Activated CD4-positive, alpha-beta T cell treated with anti-CD3 and anti-CD28 coated beads, Interleukin-2, amount 50 U/mL, for 24 hours (primary cell): ENCODE data around the gene LRRC58.

ENCODE experiments used
- DNase-seq, 2 donors: peaks; one replicate each; pipeline ENCODE4 v3.0.0-alpha.2; 2020; ENCODE audit warnings: low read depth in 1 of 2, low spot score in 1 of 2

The LRRC58 gene

GRCh38 chr3:120280566-120280965 lies 68.6 kb downstream of the LRRC58 start:
- DNase-seq = no peak

GRCh38 chr3:120280026-120280425 lies 69.1 kb downstream of the LRRC58 start:
- DNase-seq = no peak

- DNase-seq = no peak
Observed at GRCh38 chr3:120276767-120277166, 72.4 kb downstream of the LRRC58 start.

GRCh38 chr3:120275618-120276017 lies 73.5 kb downstream of the LRRC58 start:
- no peak for DNase-seq

- no peak for DNase-seq
Observed at GRCh38 chr3:120274739-120275167, 74.4 kb downstream of the LRRC58 start.
